Liver (tissue), 9 donors: ENCODE measurements around the gene TBC1D4. TPM values are rescaled to one million over a fixed set of nuclear protein-coding genes. Genes with fewer than 3 reads are reported as not detected.
A peak's percentile ranks its signal among the peaks of the same experiment; 100 is the strongest.

Experiments used
- DNase-seq: peaks from one replicate; pipeline ENCODE4 v3.0.0-alpha.2; 2017; ENCODE audit warnings: low spot score
- H3K27ac ChIP-seq, 2 donors: one replicate each; pipeline ENCODE4 v1.7.0; 2013; ENCODE audit warnings: inconsistent platforms in 2 of 2, low read length in 2 of 2, control low read depth in 1 of 2, low read depth in 1 of 2, mild to moderate bottlenecking in 1 of 2
- H3K27me3 ChIP-seq, 4 donors: one replicate each; pipeline versions ENCODE4 v1.6.1 to v1.7.0; 2013; ENCODE audit warnings: low read length in 3 of 4, inconsistent platforms in 1 of 4, mild to moderate bottlenecking in 1 of 4, moderate library complexity in 1 of 4; ENCODE audit not compliant: control insufficient read depth in 4 of 4, insufficient read depth in 4 of 4
- H3K36me3 ChIP-seq, 4 donors: one replicate each; pipeline versions ENCODE4 v1.6.1 to v1.7.0; 2013; ENCODE audit warnings: low read length in 3 of 4, mild to moderate bottlenecking in 3 of 4, low read depth in 1 of 4, moderate library complexity in 1 of 4; ENCODE audit not compliant: control insufficient read depth in 4 of 4, insufficient read depth in 3 of 4
- H3K4me1 ChIP-seq, 4 donors: one replicate each; pipeline versions ENCODE4 v1.6.1 to v1.7.0; 2013; ENCODE audit warnings: low read length in 3 of 4, mild to moderate bottlenecking in 3 of 4, moderate library complexity in 1 of 4; ENCODE audit not compliant: control insufficient read depth in 4 of 4, insufficient read depth in 4 of 4
- H3K4me3 ChIP-seq, 3 donors: one replicate each; pipeline versions ENCODE4 v1.6.1 to v1.7.0; 2013; ENCODE audit warnings: low read length in 3 of 3, control low read depth in 1 of 3, low read depth in 1 of 3, mild to moderate bottlenecking in 1 of 3
- H3K9ac ChIP-seq, 2 donors: one replicate each; pipeline ENCODE4 v1.7.0; 2013; ENCODE audit warnings: low read length in 2 of 2, mild to moderate bottlenecking in 2 of 2, moderate library complexity in 2 of 2, control low read depth in 1 of 2, low read depth in 1 of 2
- H3K9me3 ChIP-seq, 4 donors: one replicate each; pipeline versions ENCODE4 v1.6.1 to v1.7.0; 2013; ENCODE audit warnings: low read length in 3 of 4; ENCODE audit not compliant: control insufficient read depth in 4 of 4
- ATF3 ChIP-seq: IDR thresholded peaks from 2 replicates; pipeline ENCODE4 v1.6.1; 2016; ENCODE audit warnings: antibody characterized with exemption
- CTCF ChIP-seq: fragments of 150-350 bp; IDR thresholded peaks from 2 replicates; pipeline ENCODE4 v1.5.1; 2017; ENCODE audit warnings: improper control_type of control experiment, low read depth, low read length; ENCODE audit not compliant: missing input control
- FOXA1 ChIP-seq: IDR thresholded peaks from 2 replicates; pipeline ENCODE4 v1.6.1; 2016; ENCODE audit warnings: antibody characterized with exemption
- FOXA2 ChIP-seq: IDR thresholded peaks from 2 replicates; pipeline ENCODE4 v1.6.1; 2016; ENCODE audit warnings: antibody characterized with exemption
- GABPA ChIP-seq, 2 donors: IDR thresholded peaks in 1 of 2; conservative IDR thresholded peaks in 1 of 2; 2 replicates each; pipeline ENCODE4 v1.6.1; 2016; ENCODE audit warnings: antibody characterized with exemption in 2 of 2, mild to moderate bottlenecking in 1 of 2, moderate library complexity in 1 of 2
- HNF4A ChIP-seq, 2 donors: conservative IDR thresholded peaks; 2 replicates each; pipeline ENCODE4 v1.6.1; 2016; ENCODE audit warnings: antibody characterized with exemption in 2 of 2, mild to moderate bottlenecking in 2 of 2
- HNF4G ChIP-seq: IDR thresholded peaks from 2 replicates; pipeline ENCODE4 v1.6.1; 2016; ENCODE audit warnings: antibody characterized with exemption
- JUND ChIP-seq, 2 donors: IDR thresholded peaks; 2 replicates each; pipeline ENCODE4 v1.6.1; 2016; ENCODE audit warnings: antibody characterized with exemption in 2 of 2
- MAX ChIP-seq: IDR thresholded peaks from 2 replicates; pipeline ENCODE4 v1.6.1; 2016; ENCODE audit warnings: antibody characterized with exemption
- RAD21 ChIP-seq, 2 donors: IDR thresholded peaks; 2 replicates each; pipeline ENCODE4 v1.6.1; 2016; ENCODE audit warnings: antibody characterized with exemption in 2 of 2, mild to moderate bottlenecking in 2 of 2
- REST ChIP-seq: IDR thresholded peaks from 2 replicates; pipeline ENCODE4 v1.6.1; 2016; ENCODE audit warnings: antibody characterized with exemption, mild to moderate bottlenecking
- RXRA ChIP-seq, 2 donors: IDR thresholded peaks; 2 replicates each; pipeline ENCODE4 v1.6.1; 2017 to 2018; ENCODE audit warnings: antibody characterized with exemption in 2 of 2, mild to moderate bottlenecking in 1 of 2
- SP1 ChIP-seq: IDR thresholded peaks from 2 replicates; pipeline ENCODE4 v1.6.1; 2018; ENCODE audit warnings: antibody characterized with exemption, mild to moderate bottlenecking
- TAF1 ChIP-seq: conservative IDR thresholded peaks from 2 replicates; pipeline ENCODE4 v1.6.1; 2016; ENCODE audit warnings: antibody characterized with exemption, mild to moderate bottlenecking
- ZBTB33 ChIP-seq: IDR thresholded peaks from 2 replicates; pipeline ENCODE4 v1.6.1; 2016; ENCODE audit warnings: antibody characterized with exemption
- WGBS: extraction: QIAGEN DNeasy Blood & Tissue Kit; methylation state at CpG from one replicate; pipeline ENCODE4 v1.1.7; 2013; 5-methylcytosine and 5-hydroxymethylcytosine counted together
- polyA plus RNA-seq, 2 donors: library from polyadenylated mRNA; stranded (reverse) in 1 of 2; unstranded in 1 of 2; fragments of 200-250 nt in 1 of 2; fragments of >200 nt in 1 of 2; fragmentation: Nextera tagmentation in 1 of 2; extraction: Ambion mirVana in 1 of 2; gene quantifications; one replicate each; pipeline versions ENCODE4 v1.2.1 to v1.2.3, GENCODE V29; 2013 to 2015
- total RNA-seq, 2 donors: library from RNA; depleted of rRNA; stranded (reverse); fragments of >200 nt; gene quantifications; one replicate each; pipeline ENCODE4 v1.2.3, GENCODE V29; 2014
- donor health status: healthy.
- donor health status: healthy.
- donor health status: healthy.
- donor health status: healthy.
- donor health status: healthy.

The TBC1D4 gene
- total and polyA plus RNA-seq, 4 donors, result 2.3 to 11.1 (median 6.5) TPM

- Histone ChIP-seq H3K36me3 (no peaks in the 10 kb centered on the region), H3K4me1 (peaks cover 4 to 26% (median 15%) of the 10 kb centered on the region in 4 donors), H3K4me3 (no peak overlapping the region), H3K9me3 (no peaks in the 10 kb centered on the region), H3K9ac (no peak overlapping the region), H3K27me3 (no peaks in the 10 kb centered on the region), H3K27ac (no peak overlapping the region)
- 56% methylated on average over 2 of the region's 2 CpGs for WGBS
- DNase-seq, result no peak
- TF ChIP-seq FOXA2 (no peak), FOXA1 (no peak), GABPA (IDR thresholded peaks at IDR 0.05 in 1 of 2, conservative IDR thresholded peaks at IDR 0.05 in 1 of 2) (no peak), JUND (IDR thresholded peaks at IDR 0.05) (no peak), REST (no peak), CTCF (no peak), ZBTB33 (no peak), SP1 (no peak), ATF3 (no peak)
Observed at GRCh38 chr13:75418997-75419396, 63.0 kb downstream of the TBC1D4 start.

GRCh38 chr13:75418186-75418843 lies 63.7 kb downstream of the TBC1D4 start:
- Histone ChIP-seq H3K4me1 (peaks cover 4 to 26% (median 15%) of the 10 kb centered on the region in 4 donors), H3K27me3 (no peaks in the 10 kb centered on the region), H3K36me3 (no peaks in the 10 kb centered on the region), H3K9me3 (no peaks in the 10 kb centered on the region), H3K27ac (peak overlapping the region in 1 of 2 donors; percentile 66), H3K4me3 (no peak overlapping the region), H3K9ac (no peak overlapping the region)
- TF ChIP-seq SP1 (no peak), ZBTB33 (no peak), GABPA (IDR thresholded peaks at IDR 0.05 in 1 of 2, conservative IDR thresholded peaks at IDR 0.05 in 1 of 2) (no peak), HNF4A (conservative IDR thresholded peaks at IDR 0.05) (no peak), FOXA1 (no peak), RAD21 (IDR thresholded peaks at IDR 0.05) (no peak), RXRA (IDR thresholded peaks at IDR 0.05) (no peak), ATF3 (no peak), REST (no peak), HNF4G (no peak), TAF1 (no peak), MAX (no peak)
- WGBS, result 79% methylated on average over 3 of the region's 3 CpGs
- no peak for DNase-seq
